Right lung (tissue), 10 donors: ENCODE measurements around the gene LONRF3. TPM values are rescaled to one million over a fixed set of nuclear protein-coding genes. Genes with fewer than 3 reads are reported as not detected.

Experiments
- DNase-seq, 2 donors: peaks; one replicate each; pipeline ENCODE4 v3.0.0-alpha.2; 2013
- long read RNA-seq, 8 donors: transcript quantifications; one replicate each; lab custom pipeline, GENCODE V29; 2026
- polyA plus RNA-seq, 5 donors: library from polyadenylated mRNA; unstranded; fragments of 120-200 nt; gene quantifications; one replicate each; pipeline versions ENCODE4 v1.2.1 to v1.2.3, GENCODE V29; 2013; ENCODE audit warnings: inconsistent platforms in 1 of 5, low replicate concordance in 1 of 5; ENCODE audit not compliant: insufficient read length in 5 of 5, insufficient read depth in 1 of 5

Gene LONRF3
- polyA plus RNA-seq = 1 to 10 TPM; 2.4 to 3.7 (median 2.9) TPM
- long read RNA-seq, donor 1 = 0 reads
- long read RNA-seq, donor 2 = 0 reads
- long read RNA-seq, donor 3 = 0 reads
- long read RNA-seq, donor 4 = 0 reads
- long read RNA-seq, donor 5 = 0 reads
- long read RNA-seq, donor 6 = 0 reads
- long read RNA-seq, donor 7 = 0 reads
- long read RNA-seq, donor 8 = 0 reads

GRCh38 chrX:118974088-118974907, at the start of gene LONRF3:
Gene LONRF3, plus strand, starts transcription at chrX:118974618. Its CDS starts 163 bp downstream, at chrX:118974781.
- DNase-seq = peak in 1 of 2 donors; percentile 18

- DNase-seq = no peak
Observed at GRCh38 chrX:118928151-118928550, 46.3 kb upstream of the LONRF3 start.

GRCh38 chrX:118935352-118935751, 39.1 kb upstream of the LONRF3 start:
- no peak for DNase-seq

GRCh38 chrX:118941147-118941546, 33.3 kb upstream of the LONRF3 start:
- no peak for DNase-seq

- DNase-seq = no peak
Observed at GRCh38 chrX:118943102-118943501, 31.3 kb upstream of the LONRF3 start.

GRCh38 chrX:118945921-118946320, 28.5 kb upstream of the LONRF3 start:
- DNase-seq = no peak

GRCh38 chrX:118948270-118948669, 26.1 kb upstream of the LONRF3 start:
- DNase-seq = no peak

GRCh38 chrX:118961866-118962560, 12.4 kb upstream of the LONRF3 start:
- no peak for DNase-seq

- DNase-seq = no peak
Observed at GRCh38 chrX:118963159-118963558, 11.3 kb upstream of the LONRF3 start.

GRCh38 chrX:118964252-118964651, 10.2 kb upstream of the LONRF3 start:
- DNase-seq = no peak

- DNase-seq = no peak
Observed at GRCh38 chrX:118965395-118965794, 9.0 kb upstream of the LONRF3 start.

GRCh38 chrX:118968031-118968430, 6.4 kb upstream of the LONRF3 start:
- no peak for DNase-seq

GRCh38 chrX:118971552-118971951, 2.9 kb upstream of the LONRF3 start:
- no peak for DNase-seq

GRCh38 chrX:118973389-118974087, 880 bp upstream of the LONRF3 start:
- DNase-seq = no peak

- DNase-seq = peak in 1 of 2 donors; percentile 13
Observed at GRCh38 chrX:118974908-118975671, 672 bp downstream of the LONRF3 start.

- DNase-seq = peak; percentile 41 to 45
Observed at GRCh38 chrX:118975831-118976598, 1.6 kb downstream of the LONRF3 start.

GRCh38 chrX:118976599-118977340, 2.4 kb downstream of the LONRF3 start:
- DNase-seq = peak in 1 of 2 donors; percentile 12

GRCh38 chrX:118977424-118977823, 3.0 kb downstream of the LONRF3 start:
- no peak for DNase-seq

- DNase-seq = no peak
Observed at GRCh38 chrX:118978451-118978850, 4.0 kb downstream of the LONRF3 start.

GRCh38 chrX:118980761-118981160, 6.3 kb downstream of the LONRF3 start:
- DNase-seq = no peak
